Right lobe of liver (tissue), 4 donors: Measurements from ENCODE around the gene BEST4.
A peak's percentile ranks its signal among the peaks of the same experiment; 100 is the strongest.

Experiments used
- POLR2A ChIP-seq: fragments of 450-650 bp; IDR thresholded peaks from one replicate; pipeline ENCODE4 v1.6.1; 2017; ENCODE audit warnings: antibody characterized with exemption, mild to moderate bottlenecking
- TF ChIP-seq, protein P1 (sequence below), 4 donors: fragments of 200-600 bp in 3 of 4; fragments of 450-650 bp in 1 of 4; IDR thresholded peaks; one replicate each; pipeline versions ENCODE4 v1.5.1 to v1.8.0; 2016 to 2022; ENCODE audit warnings: antibody characterized with exemption in 4 of 4, mild to moderate bottlenecking in 2 of 4
- donor health status: DM: no; HTN: no; CAD: no.
- donor health status: DM: no; HTN: no; CAD: no.
- donor health status: DM: no; HTN: yes; CAD: no.

DNA sequence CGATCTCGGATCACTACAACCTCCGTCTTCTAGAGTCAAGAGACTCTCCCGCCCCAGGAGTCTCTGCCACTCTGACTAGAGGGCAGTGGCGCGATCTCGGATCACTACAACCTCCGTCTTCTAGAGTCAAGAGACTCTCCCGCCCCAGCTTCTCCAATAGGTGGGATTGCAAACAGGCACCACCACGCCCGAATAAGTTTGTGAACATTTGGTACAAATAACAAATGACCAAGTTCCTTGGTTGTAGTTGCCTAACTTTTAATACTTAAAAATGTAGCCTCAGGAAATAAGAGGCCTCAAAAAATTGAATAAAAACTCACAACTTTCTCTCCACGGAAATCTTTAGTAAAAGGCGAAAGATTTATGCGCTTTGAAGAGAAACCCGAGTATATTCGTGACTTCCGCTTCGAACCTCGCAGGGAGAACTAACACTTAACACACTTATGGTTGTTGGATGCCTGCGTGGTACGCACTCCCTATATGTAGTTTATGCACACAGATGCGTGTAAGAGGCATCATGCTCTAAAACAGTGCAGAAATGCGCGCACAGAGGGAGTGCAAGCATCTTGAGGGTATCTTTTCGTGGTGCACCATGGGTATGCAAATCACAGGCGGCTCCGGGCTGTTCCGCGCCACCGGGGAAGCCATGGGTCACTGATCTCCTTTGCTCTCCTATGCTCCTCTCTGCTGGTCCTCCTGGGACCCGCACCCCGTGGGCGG lies 31.8 kb upstream of the BEST4 start:
- TF ChIP-seq, protein P1, sequence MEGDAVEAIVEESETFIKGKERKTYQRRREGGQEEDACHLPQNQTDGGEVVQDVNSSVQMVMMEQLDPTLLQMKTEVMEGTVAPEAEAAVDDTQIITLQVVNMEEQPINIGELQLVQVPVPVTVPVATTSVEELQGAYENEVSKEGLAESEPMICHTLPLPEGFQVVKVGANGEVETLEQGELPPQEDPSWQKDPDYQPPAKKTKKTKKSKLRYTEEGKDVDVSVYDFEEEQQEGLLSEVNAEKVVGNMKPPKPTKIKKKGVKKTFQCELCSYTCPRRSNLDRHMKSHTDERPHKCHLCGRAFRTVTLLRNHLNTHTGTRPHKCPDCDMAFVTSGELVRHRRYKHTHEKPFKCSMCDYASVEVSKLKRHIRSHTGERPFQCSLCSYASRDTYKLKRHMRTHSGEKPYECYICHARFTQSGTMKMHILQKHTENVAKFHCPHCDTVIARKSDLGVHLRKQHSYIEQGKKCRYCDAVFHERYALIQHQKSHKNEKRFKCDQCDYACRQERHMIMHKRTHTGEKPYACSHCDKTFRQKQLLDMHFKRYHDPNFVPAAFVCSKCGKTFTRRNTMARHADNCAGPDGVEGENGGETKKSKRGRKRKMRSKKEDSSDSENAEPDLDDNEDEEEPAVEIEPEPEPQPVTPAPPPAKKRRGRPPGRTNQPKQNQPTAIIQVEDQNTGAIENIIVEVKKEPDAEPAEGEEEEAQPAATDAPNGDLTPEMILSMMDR (IDR thresholded peaks at IDR 0.05) = peak in 1 of 4 donors; percentile 6
- peak; percentile 97 for TF ChIP-seq POLR2A
